OCI-LY1 (cell line): ENCODE results near the gene TUBB8B.
"Not testable (repeated sequence)": the region's sequence is repeated elsewhere in the genome, so short reads cannot be mapped to it uniquely, and the experiment has no call there.

Experiments used
- EZH2 ChIP-seq: fragments of 200-600 bp; sonication (generic), shearing (Covaris generic); IDR thresholded peaks from 2 replicates; pipeline ENCODE4 v1.8.0; 2017; ENCODE audit warnings: borderline replicate concordance, mixed run types, mild to moderate bottlenecking, antibody characterized with exemption, low read length, moderate library complexity, mixed read lengths
- TF ChIP-seq, protein P1 (sequence below): fragments of 200-600 bp; sonication (generic), shearing (Covaris generic); IDR thresholded peaks from 2 replicates; pipeline ENCODE4 v1.5.1; 2017; ENCODE audit warnings: mild to moderate bottlenecking, antibody characterized with exemption, low read length, moderate library complexity, mixed read lengths

DNA sequence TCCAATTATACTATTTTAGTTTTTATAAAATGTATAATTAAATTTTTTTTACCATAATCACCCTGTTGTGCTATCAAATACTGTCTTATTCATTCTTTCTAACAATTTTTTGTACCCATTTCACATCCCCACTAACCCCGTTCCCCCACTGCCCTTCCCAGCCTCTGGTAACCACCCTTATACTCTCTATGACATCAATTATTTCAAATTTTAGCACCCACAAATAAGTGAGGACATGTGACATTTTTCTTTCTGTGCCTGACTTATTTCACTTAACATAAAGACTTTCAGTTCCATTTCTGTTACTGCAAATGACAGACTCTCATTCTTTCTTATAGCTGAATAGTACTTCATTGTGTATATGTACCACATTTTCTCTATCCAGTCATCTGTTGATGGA is 5.0 kb upstream of the TUBB8B start:
- not testable (repeated sequence) for TF ChIP-seq EZH2
- TF ChIP-seq, protein P1, sequence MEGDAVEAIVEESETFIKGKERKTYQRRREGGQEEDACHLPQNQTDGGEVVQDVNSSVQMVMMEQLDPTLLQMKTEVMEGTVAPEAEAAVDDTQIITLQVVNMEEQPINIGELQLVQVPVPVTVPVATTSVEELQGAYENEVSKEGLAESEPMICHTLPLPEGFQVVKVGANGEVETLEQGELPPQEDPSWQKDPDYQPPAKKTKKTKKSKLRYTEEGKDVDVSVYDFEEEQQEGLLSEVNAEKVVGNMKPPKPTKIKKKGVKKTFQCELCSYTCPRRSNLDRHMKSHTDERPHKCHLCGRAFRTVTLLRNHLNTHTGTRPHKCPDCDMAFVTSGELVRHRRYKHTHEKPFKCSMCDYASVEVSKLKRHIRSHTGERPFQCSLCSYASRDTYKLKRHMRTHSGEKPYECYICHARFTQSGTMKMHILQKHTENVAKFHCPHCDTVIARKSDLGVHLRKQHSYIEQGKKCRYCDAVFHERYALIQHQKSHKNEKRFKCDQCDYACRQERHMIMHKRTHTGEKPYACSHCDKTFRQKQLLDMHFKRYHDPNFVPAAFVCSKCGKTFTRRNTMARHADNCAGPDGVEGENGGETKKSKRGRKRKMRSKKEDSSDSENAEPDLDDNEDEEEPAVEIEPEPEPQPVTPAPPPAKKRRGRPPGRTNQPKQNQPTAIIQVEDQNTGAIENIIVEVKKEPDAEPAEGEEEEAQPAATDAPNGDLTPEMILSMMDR = not testable (repeated sequence)
